H1 (cell line): ENCODE data around the gene MAP7D2. TPM values are rescaled to one million over a fixed set of nuclear protein-coding genes. Genes with fewer than 3 reads are reported as not detected.

Experiments used
- CTCF ChIA-PET: fragments of 300-600 bp; sonication (Branson Sonifier 250); formaldehyde crosslinking; loops from one replicate; lab custom pipeline; 2021; ENCODE audit not compliant: partially characterized antibody; lab: Charles Lee
- POLR2A ChIA-PET: fragments of 300-600 bp; sonication (Branson Sonifier 250); formaldehyde crosslinking; loops from one replicate; lab custom pipeline; 2021; ENCODE audit warnings: inconsistent platforms; ENCODE audit not compliant: partially characterized antibody; lab: Charles Lee
- DNase-seq, 2 experiments: peaks; one replicate each; pipeline versions ENCODE4 v3.0.0 to v3.0.0-alpha.2; 2010 to 2022; ENCODE audit warnings: low spot score in 2 of 2, low read depth in 1 of 2, mixed read lengths in 1 of 2
- FAIRE-seq: peaks from 2 replicates; lab custom pipeline; 2011; peaks lifted over from hg19 to GRCh38; lab: Jason Lieb, UNC
- H2AFZ ChIP-seq: 2 replicates; pipeline ENCODE4 v1.8.1; 2012; ENCODE audit warnings: low read length, inconsistent platforms
- H2AK5ac ChIP-seq: 2 replicates; pipeline ENCODE4 v1.6.1; 2013; ENCODE audit warnings: low read depth, low read length
- H2BK120ac ChIP-seq: replicated peaks from 2 replicates; pipeline ENCODE3; 2013; ENCODE audit warnings: low read depth, low read length, inconsistent platforms
- H2BK12ac ChIP-seq: 2 replicates; pipeline ENCODE4 v1.6.1; 2013; ENCODE audit warnings: low read depth, low read length
- H2BK15ac ChIP-seq: 2 replicates; pipeline ENCODE4 v1.6.1; 2013; ENCODE audit warnings: low read length
- H2BK20ac ChIP-seq: 2 replicates; pipeline ENCODE4 v1.6.1; 2013; ENCODE audit warnings: low read length
- H2BK5ac ChIP-seq: 2 replicates; pipeline ENCODE4 v1.6.1; 2013; ENCODE audit warnings: low read depth, low read length
- H3K14ac ChIP-seq: 2 replicates; pipeline ENCODE4 v1.6.1; 2013; ENCODE audit warnings: inconsistent platforms; ENCODE audit not compliant: insufficient read length
- H3K18ac ChIP-seq: 2 replicates; pipeline ENCODE4 v1.6.1; 2013; ENCODE audit warnings: low read length; ENCODE audit errors: extremely low read depth
- H3K23ac ChIP-seq: 2 replicates; pipeline ENCODE4 v1.6.1; 2013; ENCODE audit warnings: inconsistent platforms; ENCODE audit not compliant: insufficient read length
- H3K23me2 ChIP-seq: 2 replicates; pipeline ENCODE4 v1.6.1; 2013; ENCODE audit warnings: low read depth, low read length
- H3K27ac ChIP-seq: 2 replicates; pipeline ENCODE4 v1.6.1; 2011; ENCODE audit warnings: low read depth, low read length, inconsistent platforms
- H3K27me3 ChIP-seq, 4 experiments: replicated peaks in 1 of 4; 1 replicate in 1 of 4; 2 replicates in 3 of 4; pipeline versions ENCODE4 v1.6.1 to v1.8.1; 2011 to 2013; ENCODE audit warnings: low read length in 3 of 4, mild to moderate bottlenecking in 3 of 4, inconsistent platforms in 2 of 4, mixed read lengths in 2 of 4, moderate library complexity in 1 of 4; ENCODE audit not compliant: control insufficient read depth in 3 of 4, insufficient read depth in 3 of 4; ENCODE audit errors: extremely low read depth in 1 of 4
- H3K36me3 ChIP-seq, 4 experiments: 2 replicates each; pipeline versions ENCODE4 v1.6.1 to v1.8.1; 2011 to 2013; ENCODE audit warnings: mild to moderate bottlenecking in 4 of 4, low read length in 3 of 4, moderate library complexity in 2 of 4, control low read depth in 1 of 4, inconsistent platforms in 1 of 4; ENCODE audit not compliant: insufficient read depth in 4 of 4, control insufficient read depth in 2 of 4
- H3K4ac ChIP-seq: replicated peaks from 2 replicates; pipeline ENCODE3; 2013; ENCODE audit warnings: low read length, low read depth, mixed read lengths, inconsistent platforms; ENCODE audit not compliant: insufficient read length
- H3K4me1 ChIP-seq, 4 experiments: replicated peaks in 1 of 4; 1 replicate in 1 of 4; 2 replicates in 3 of 4; pipeline versions ENCODE4 v1.6.1 to v1.8.1; 2011 to 2013; ENCODE audit warnings: low read length in 3 of 4, inconsistent platforms in 2 of 4, mixed read lengths in 1 of 4; ENCODE audit not compliant: insufficient read depth in 4 of 4, control insufficient read depth in 3 of 4
- H3K4me2 ChIP-seq, 2 experiments: 2 replicates each; pipeline versions ENCODE4 v1.6.1 to v1.8.1; 2011 to 2013; ENCODE audit warnings: low read depth in 2 of 2, low read length in 2 of 2, control low read depth in 1 of 2, inconsistent platforms in 1 of 2, mild to moderate bottlenecking in 1 of 2; ENCODE audit not compliant: insufficient read depth in 1 of 2
- H3K4me3 ChIP-seq, 4 experiments: fragments of 200-600, 300-600 bp in 1 of 4; sonication (generic), shearing (Covaris generic), sonication (Bioruptor Twin) in 1 of 4; 2 replicates each; pipeline versions ENCODE4 v1.5.1 to v1.8.1; 2011 to 2016; ENCODE audit warnings: low read length in 4 of 4, low read depth in 3 of 4, control low read depth in 2 of 4, inconsistent platforms in 2 of 4, mild to moderate bottlenecking in 2 of 4, mixed read lengths in 1 of 4, moderate library complexity in 1 of 4; ENCODE audit not compliant: insufficient read depth in 2 of 4; ENCODE audit errors: extremely low read depth in 1 of 4
- H3K56ac ChIP-seq: replicated peaks from 2 replicates; pipeline ENCODE3; 2013; ENCODE audit warnings: low read depth, mild to moderate bottlenecking, mixed read lengths, low read length, inconsistent platforms; ENCODE audit not compliant: insufficient read length
- H3K79me1 ChIP-seq: 2 replicates; pipeline ENCODE4 v1.6.1; 2013; ENCODE audit warnings: low read depth, low read length, control low read depth
- H3K79me2 ChIP-seq, 2 experiments: 2 replicates each; pipeline versions ENCODE4 v1.6.1 to v1.8.1; 2012 to 2013; ENCODE audit warnings: low read length in 2 of 2, mild to moderate bottlenecking in 2 of 2, inconsistent platforms in 1 of 2; ENCODE audit not compliant: insufficient read depth in 2 of 2, control insufficient read depth in 1 of 2
- H3K9ac ChIP-seq, 4 experiments: replicated peaks in 1 of 4; 1 replicate in 1 of 4; 2 replicates in 3 of 4; pipeline versions ENCODE4 v1.6.1 to v1.8.1; 2011 to 2013; ENCODE audit warnings: low read depth in 3 of 4, low read length in 3 of 4, control low read depth in 2 of 4, mild to moderate bottlenecking in 2 of 4, moderate library complexity in 2 of 4, inconsistent platforms in 1 of 4; ENCODE audit errors: extremely low read depth in 1 of 4
- H3K9me3 ChIP-seq, 2 experiments: 2 replicates each; pipeline versions ENCODE4 v1.6.1 to v1.8.1; 2012 to 2013; ENCODE audit warnings: mild to moderate bottlenecking in 2 of 2, moderate library complexity in 2 of 2, control low read depth in 1 of 2, inconsistent platforms in 1 of 2, low read depth in 1 of 2, low read length in 1 of 2, mixed read lengths in 1 of 2; ENCODE audit not compliant: insufficient read depth in 2 of 2
- H4K20me1 ChIP-seq, 2 experiments: replicated peaks in 1 of 2; 2 replicates each; pipeline versions ENCODE3 to v1.8.1; 2011 to 2013; ENCODE audit warnings: inconsistent platforms in 2 of 2, low read length in 2 of 2, mild to moderate bottlenecking in 1 of 2; ENCODE audit not compliant: insufficient read depth in 2 of 2, control insufficient read depth in 1 of 2
- H4K5ac ChIP-seq: 2 replicates; pipeline ENCODE4 v1.6.1; 2013; ENCODE audit warnings: low read length, low read depth, mixed read lengths, inconsistent platforms; ENCODE audit not compliant: insufficient read length
- H4K8ac ChIP-seq: 2 replicates; pipeline ENCODE4 v1.8.0; 2013; ENCODE audit warnings: mild to moderate bottlenecking, moderate library complexity, low read length, inconsistent platforms; ENCODE audit not compliant: insufficient read depth; ENCODE audit errors: extremely low read depth
- H4K91ac ChIP-seq: replicated peaks from 2 replicates; pipeline ENCODE3; 2013; ENCODE audit warnings: low read length, mixed read lengths, inconsistent platforms; ENCODE audit not compliant: insufficient read length
- ATF3 ChIP-seq: IDR thresholded peaks from 2 replicates; pipeline ENCODE4 v1.6.1; 2011; ENCODE audit warnings: low read depth, mild to moderate bottlenecking, low read length; ENCODE audit not compliant: insufficient read depth
- BACH1 ChIP-seq: IDR thresholded peaks from 2 replicates; pipeline ENCODE4 v1.6.1; 2012; ENCODE audit warnings: low read length, improper control_type of control experiment
- BRCA1 ChIP-seq: IDR thresholded peaks from 2 replicates; pipeline ENCODE4 v1.6.1; 2012; ENCODE audit warnings: low read depth, low read length, improper control_type of control experiment
- CBX8 ChIP-seq: fragments of 300-800, 300-1000 bp; sonication (generic); IDR thresholded peaks from 2 replicates; pipeline ENCODE4 v1.7.1; 2016; ENCODE audit warnings: low read depth, low read length, borderline replicate concordance
- CHD1 ChIP-seq: IDR thresholded peaks from 2 replicates; pipeline ENCODE4 v1.6.1; 2012; ENCODE audit warnings: low read depth, low read length, improper control_type of control experiment
- MAX ChIP-seq: IDR thresholded peaks from 2 replicates; pipeline ENCODE4 v1.6.1; 2012; ENCODE audit warnings: inconsistent platforms
- NANOG ChIP-seq: IDR thresholded peaks from 2 replicates; pipeline ENCODE4 v1.6.1; 2011; ENCODE audit warnings: low read length, low read depth, mild to moderate bottlenecking, inconsistent platforms; ENCODE audit not compliant: insufficient read depth, poor library complexity, severe bottlenecking
- PHF8 ChIP-seq: fragments of 200-600 bp; sonication (generic); conservative IDR thresholded peaks from 2 replicates; pipeline ENCODE4 v1.7.1; 2012; ENCODE audit warnings: low read depth, mild to moderate bottlenecking, inconsistent platforms, low read length, moderate library complexity
- POU5F1 ChIP-seq: IDR thresholded peaks from 2 replicates; pipeline ENCODE4 v1.6.1; 2011; ENCODE audit warnings: low read depth, mild to moderate bottlenecking, low read length, moderate library complexity
- RBBP5 ChIP-seq: IDR thresholded peaks from 2 replicates; pipeline ENCODE4 v1.7.1; 2012; ENCODE audit warnings: low read depth, mild to moderate bottlenecking, inconsistent platforms, low read length, moderate library complexity, borderline replicate concordance
- RFX5 ChIP-seq: IDR thresholded peaks from 2 replicates; pipeline ENCODE4 v1.6.1; 2011; ENCODE audit warnings: low read depth, low read length, improper control_type of control experiment, borderline replicate concordance
- SIN3A ChIP-seq, 2 experiments: IDR thresholded peaks in 1 of 2; conservative IDR thresholded peaks in 1 of 2; 2 replicates each; pipeline ENCODE4 v1.6.1; 2011 to 2012; ENCODE audit warnings: low read length in 2 of 2, improper control_type of control experiment in 1 of 2, low read depth in 1 of 2, mild to moderate bottlenecking in 1 of 2
- SP2 ChIP-seq: IDR thresholded peaks from 2 replicates; pipeline ENCODE4 v1.6.1; 2012; ENCODE audit warnings: mild to moderate bottlenecking, low read length, inconsistent platforms
- SUZ12 ChIP-seq: fragments of 200-600 bp; sonication (generic); IDR thresholded peaks from 2 replicates; pipeline ENCODE4 v1.6.1; 2012; ENCODE audit warnings: mild to moderate bottlenecking, inconsistent platforms, low read length, moderate library complexity, mixed read lengths
- TBP ChIP-seq: IDR thresholded peaks from 2 replicates; pipeline ENCODE4 v1.6.1; 2011; ENCODE audit warnings: low read depth, low read length, improper control_type of control experiment
- TEAD4 ChIP-seq: IDR thresholded peaks from 2 replicates; pipeline ENCODE4 v1.6.1; 2012; ENCODE audit warnings: low read depth, low read length, inconsistent platforms, mixed read lengths
- polyA plus RNA-seq, 7 experiments: library from polyadenylated mRNA; depleted of rRNA in 3 of 7; stranded (reverse) in 5 of 7; unstranded in 2 of 7; fragments of >200 nt in 5 of 7; fragments of 200-250 nt in 2 of 7; gene quantifications; 1 replicate in 5 of 7; 2 replicates in 1 of 7; 4 replicates in 1 of 7; pipeline versions ENCODE4 v1.2.1 to v1.2.3, GENCODE V29; 2011 to 2013; ENCODE audit warnings: missing spikeins in 2 of 7, mixed read lengths in 2 of 7
- total RNA-seq: library from RNA; stranded (reverse); fragmentation: NEBNext Ultra II Directional; extraction: Animal tissue kit (Norgen Biotek cat#: 25700); gene quantifications from 2 replicates; pipeline ENCODE4 v1.2.1, GENCODE V29; 2021

Gene MAP7D2
- total and polyA plus RNA-seq, 2 of the 8 experiments (the other 6 are each of a cell fraction or from before 2014, with no cell fraction given) = 0.65 to 0.83 TPM

GRCh38 chrX:19972984-19973383, 143.7 kb downstream of the MAP7D2 start:
- H3K4me2 ChIP-seq = no peak overlapping the region
- DNase-seq (no peak), FAIRE-seq (no peak)
- H3K23ac ChIP-seq = no peak overlapping the region
- H3K4me1 ChIP-seq = no peaks in the 10 kb centered on the region
- POLR2A ChIA-PET = no interaction called here
- H4K20me1 ChIP-seq = no peaks in the 10 kb centered on the region
- no peak overlapping the region for H2AFZ ChIP-seq
- no peak overlapping the region for H4K8ac ChIP-seq
- H2BK20ac ChIP-seq = no peak overlapping the region
- no peak overlapping the region for H2AK5ac ChIP-seq
- no peaks in the 10 kb centered on the region for H3K36me3 ChIP-seq
- H3K27ac ChIP-seq = no peak overlapping the region
- no peak overlapping the region for H4K91ac ChIP-seq
- no peak overlapping the region for H2BK15ac ChIP-seq
- H3K23me2 ChIP-seq = no peaks in the 10 kb centered on the region
- no peaks in the 10 kb centered on the region for H3K79me1 ChIP-seq
- H2BK120ac ChIP-seq = no peak overlapping the region
- H2BK12ac ChIP-seq = no peak overlapping the region
- CTCF ChIA-PET = no interaction called here
- H4K5ac ChIP-seq = no peak overlapping the region
- no peak overlapping the region for H3K14ac ChIP-seq
- H3K79me2 ChIP-seq = no peaks in the 10 kb centered on the region
- no peaks in the 10 kb centered on the region for H3K27me3 ChIP-seq
- no peaks in the 10 kb centered on the region for H3K9me3 ChIP-seq
- H2BK5ac ChIP-seq = no peak overlapping the region
- no peak overlapping the region for H3K4me3 ChIP-seq
- no peak overlapping the region for H3K56ac ChIP-seq
- no peak overlapping the region for H3K9ac ChIP-seq
- no peak overlapping the region for H3K4ac ChIP-seq
- no peak overlapping the region for H3K18ac ChIP-seq
- no peak for TF ChIP-seq RFX5
- TF ChIP-seq POU5F1 = no peak
- no peak for TF ChIP-seq BRCA1
- TF ChIP-seq CHD1 = no peak
- TF ChIP-seq ATF3 = no peak
- TF ChIP-seq SP2 = no peak
- no peak for TF ChIP-seq RBBP5
- no peak for TF ChIP-seq TBP
- no peak for TF ChIP-seq BACH1
- TF ChIP-seq PHF8 = no peak
- TF ChIP-seq SUZ12 = no peak
- TF ChIP-seq SIN3A (conservative IDR thresholded peaks at IDR 0.05 in 1 of 2, IDR thresholded peaks at IDR 0.05 in 1 of 2; ENCODE audit: low read depth in 1 of 2, low read length in 2 of 2) = no peak
- no peak for TF ChIP-seq MAX
- TF ChIP-seq TEAD4 = no peak
- TF ChIP-seq NANOG = no peak
- no peak for TF ChIP-seq CBX8
